HFFc6 (cell line): Measurements from ENCODE around the gene SLC38A3. TPM values are rescaled to one million over a fixed set of nuclear protein-coding genes. Genes with fewer than 3 reads are reported as not detected.

ENCODE experiments used
- DNase-seq: peaks from one replicate; pipeline ENCODE4 v3.0.0-alpha.2; 2018
- H3K27ac Mint-ChIP-seq: 2 replicates; pipeline ENCODE4 v1.8.0; 2020; ENCODE audit warnings: mild to moderate bottlenecking, mixed read lengths
- H3K27me3 Mint-ChIP-seq: 2 replicates; pipeline ENCODE4 v1.8.0; 2021; ENCODE audit warnings: mild to moderate bottlenecking, moderate library complexity, mixed read lengths; ENCODE audit not compliant: insufficient read depth
- H3K36me3 Mint-ChIP-seq: 2 replicates; pipeline ENCODE4 v1.8.0; 2021; ENCODE audit warnings: low read depth, mixed read lengths
- H3K4me1 Mint-ChIP-seq: 2 replicates; pipeline ENCODE4 v1.8.0; 2020; ENCODE audit warnings: low read depth, mixed read lengths
- H3K4me3 Mint-ChIP-seq: 2 replicates; pipeline ENCODE4 v1.8.0; 2020; ENCODE audit warnings: mild to moderate bottlenecking, moderate library complexity, mixed read lengths
- H3K9me3 Mint-ChIP-seq: 2 replicates; pipeline ENCODE4 v1.8.0; 2020; ENCODE audit warnings: mild to moderate bottlenecking, mixed read lengths
- CTCF ChIP-seq: fragments of 200-600 bp; sonication (generic); IDR thresholded peaks from 2 replicates; pipeline ENCODE4 v1.5.0; 2021; ENCODE audit warnings: antibody characterized with exemption, mild to moderate bottlenecking
- total RNA-seq, 6 experiments: library from RNA; stranded (reverse); fragmentation: NEBNext Ultra II Directional; extraction: Animal tissue kit (Norgen Biotek cat#: 25700); gene quantifications; 2 replicates in 1 of 6; 3 replicates in 5 of 6; pipeline ENCODE4 v1.2.3, GENCODE V29; 2021

The SLC38A3 gene
- total RNA-seq, 6 experiments from 2014 or later: 0.16 to 0.24 TPM; not detected in 4

DNA sequence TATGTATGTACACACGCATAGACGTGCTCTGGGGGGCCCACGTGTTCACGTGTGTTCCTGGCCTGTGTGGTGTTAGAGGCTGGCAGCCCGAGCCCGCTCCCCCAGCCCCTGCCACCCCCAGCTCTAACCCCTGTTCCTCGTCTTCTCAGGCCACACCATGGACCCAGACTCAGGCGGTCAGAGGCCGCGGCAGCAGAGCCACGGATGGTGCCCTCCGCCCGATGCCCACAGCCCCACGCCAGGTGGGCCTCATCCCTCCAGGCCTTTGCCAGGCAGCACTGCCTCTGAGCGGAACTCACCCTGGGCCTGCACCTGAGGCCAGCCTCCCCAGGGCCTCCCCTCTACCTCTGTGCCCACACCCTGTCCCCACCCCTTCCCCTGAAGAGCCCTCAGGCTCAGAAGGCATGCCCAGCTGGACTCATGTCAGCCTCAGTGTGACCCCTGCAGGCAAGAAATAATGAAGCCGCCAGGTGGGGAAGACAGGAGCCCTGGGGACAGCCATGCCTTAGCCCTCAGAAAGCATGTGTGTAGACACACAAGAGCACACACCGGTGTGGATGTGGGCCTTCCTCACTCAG is 30.0 kb upstream of the SLC38A3 start:
- TF ChIP-seq CTCF: no peak; the same call in 1 of the 2 replicates
- no peak overlapping the region for H3K4me3 Mint-ChIP-seq
- H3K4me1 Mint-ChIP-seq: peaks cover 17% of the 10 kb centered on the region
- no peak for DNase-seq
- H3K27me3 Mint-ChIP-seq: peaks cover 1% of the 10 kb centered on the region; the same call in 1 of the 2 replicates
- no peaks in the 10 kb centered on the region for H3K9me3 Mint-ChIP-seq
- no peaks in the 10 kb centered on the region for H3K36me3 Mint-ChIP-seq
- no peak overlapping the region for H3K27ac Mint-ChIP-seq

- Mint-ChIP-seq H3K36me3 (no peaks in the 10 kb centered on the region), H3K4me1 (peaks cover 6% of the 10 kb centered on the region), H3K9me3 (no peaks in the 10 kb centered on the region), H3K27me3 (peaks cover 1% of the 10 kb centered on the region; the same call in 1 of the 2 replicates), H3K4me3 (no peak overlapping the region), H3K27ac (no peak overlapping the region)
- DNase-seq: no peak
- no peak for TF ChIP-seq CTCF
Observed at GRCh38 chr3:50177346-50177745, 27.7 kb upstream of the SLC38A3 start.

DNA sequence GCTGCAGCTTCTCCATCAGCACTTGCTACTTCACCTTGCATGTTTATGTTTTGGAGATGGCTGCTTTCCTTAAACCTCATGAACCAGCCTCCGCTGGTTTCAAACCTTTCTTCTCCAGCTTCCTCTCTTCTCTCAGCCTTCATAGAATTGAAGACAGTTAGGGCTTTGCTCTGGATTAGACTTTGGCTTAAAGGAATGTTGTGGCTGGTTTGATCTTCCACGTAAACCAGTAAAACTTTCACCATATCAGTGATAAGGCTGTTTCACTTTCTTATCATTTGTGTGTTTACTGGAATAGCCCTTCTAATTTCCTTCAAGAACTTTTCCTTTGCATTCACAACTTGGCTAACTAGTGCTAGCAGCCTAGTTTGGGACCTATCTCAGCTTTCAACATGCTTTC is 25.4 kb upstream of the SLC38A3 start:
- Mint-ChIP-seq H3K27ac (no peak overlapping the region), H3K9me3 (no peaks in the 10 kb centered on the region), H3K4me1 (peaks cover 6% of the 10 kb centered on the region), H3K36me3 (no peaks in the 10 kb centered on the region), H3K27me3 (peaks cover 1% of the 10 kb centered on the region; the same call in 1 of the 2 replicates), H3K4me3 (no peak overlapping the region)
- TF ChIP-seq CTCF: no peak
- DNase-seq: no peak

DNA sequence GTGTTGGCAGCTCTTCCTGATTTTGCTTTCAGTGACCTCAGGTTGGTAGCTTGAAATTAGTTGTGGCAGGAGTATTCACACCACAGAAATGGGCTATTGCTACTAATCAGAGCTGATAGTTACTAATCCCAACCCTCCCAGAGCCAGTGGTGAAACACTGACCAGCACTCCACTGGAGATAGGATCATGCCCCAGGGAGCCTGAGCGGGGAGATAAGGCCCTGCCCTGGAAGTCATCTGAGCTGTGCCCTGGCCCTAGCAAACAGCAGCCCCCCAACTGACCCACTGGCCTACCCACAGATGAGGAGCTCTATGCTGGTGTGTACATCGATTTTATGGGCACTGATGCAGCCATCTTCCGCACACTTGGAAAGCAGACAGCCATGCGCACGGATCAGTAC is 23.1 kb upstream of the SLC38A3 start:
- H3K27me3 Mint-ChIP-seq: no peaks in the 10 kb centered on the region; the same call in 1 of the 2 replicates

GRCh38 chr3:50182533-50183099 is 22.5 kb upstream of the SLC38A3 start:
- no peak overlapping the region for H3K27ac Mint-ChIP-seq

More for the DNA sequence above, 23.1 kb upstream of the SLC38A3 start:
- Mint-ChIP-seq H3K9me3 (no peaks in the 10 kb centered on the region), H3K27ac (no peak overlapping the region), H3K4me3 (no peak overlapping the region), H3K36me3 (no peaks in the 10 kb centered on the region), H3K4me1 (peaks cover 6% of the 10 kb centered on the region)
- no peak for TF ChIP-seq CTCF
- no peak for DNase-seq

More at GRCh38 chr3:50182533-50183099, 22.5 kb upstream of the SLC38A3 start:
- TF ChIP-seq CTCF: no peak
- H3K4me1 Mint-ChIP-seq: peaks cover 6% of the 10 kb centered on the region
- no peak for DNase-seq
- H3K27me3 Mint-ChIP-seq: no peaks in the 10 kb centered on the region; the same call in 1 of the 2 replicates
- H3K4me3 Mint-ChIP-seq: no peak overlapping the region
- no peaks in the 10 kb centered on the region for H3K36me3 Mint-ChIP-seq
- no peaks in the 10 kb centered on the region for H3K9me3 Mint-ChIP-seq
